Smooth muscle cell (in vitro differentiated cells): ENCODE results near the gene OR51T1. TPM values are rescaled to one million over a fixed set of nuclear protein-coding genes. Genes with fewer than 3 reads are reported as not detected.

Experiments used
- DNase-seq: peaks from one replicate; lab custom pipeline; 2025; ENCODE audit not compliant: unreplicated experiment; lab: John Stamatoyannopoulos, UW
- H2AFZ ChIP-seq: fragments of 200-600 bp; sonication (generic); 2 replicates; pipeline ENCODE4 v1.6.0; 2016; ENCODE audit warnings: antibody characterized with exemption, low read depth, mild to moderate bottlenecking
- H3F3A ChIP-seq: fragments of 200-600 bp; sonication (generic); 2 replicates; pipeline ENCODE4 v1.6.0; 2017; ENCODE audit warnings: antibody characterized with exemption, low read depth
- H3K27ac ChIP-seq: fragments of 200-600 bp; sonication (generic); 2 replicates; pipeline ENCODE4 v1.5.1; 2016; ENCODE audit warnings: low read depth, mild to moderate bottlenecking
- H3K27me3 ChIP-seq: fragments of 200-600 bp; sonication (generic); 2 replicates; pipeline ENCODE4 v1.6.1; 2016; ENCODE audit warnings: low read depth, mild to moderate bottlenecking
- H3K36me3 ChIP-seq: fragments of 200-600 bp; sonication (generic); 2 replicates; pipeline ENCODE4 v1.5.1; 2016; ENCODE audit warnings: low read depth
- H3K4me1 ChIP-seq: fragments of 200-600 bp; sonication (generic); 2 replicates; pipeline ENCODE4 v1.5.1; 2016; ENCODE audit warnings: low read depth
- H3K4me2 ChIP-seq: fragments of 200-600 bp; sonication (generic); 2 replicates; pipeline ENCODE4 v1.6.0; 2016; ENCODE audit warnings: mild to moderate bottlenecking
- H3K4me3 ChIP-seq: fragments of 200-600 bp; sonication (generic); 2 replicates; pipeline ENCODE4 v1.5.1; 2016; ENCODE audit warnings: mild to moderate bottlenecking
- H3K79me2 ChIP-seq: fragments of 200-600 bp; sonication (generic); 2 replicates; pipeline ENCODE4 v1.6.0; 2016; ENCODE audit warnings: low read depth, mild to moderate bottlenecking
- H3K9ac ChIP-seq: fragments of 200-600 bp; sonication (generic); 2 replicates; pipeline ENCODE4 v1.6.0; 2016; ENCODE audit warnings: low read depth
- H3K9me3 ChIP-seq: fragments of 200-600 bp; sonication (generic); replicated peaks from 2 replicates; pipeline ENCODE4 v1.5.1; 2016; ENCODE audit warnings: low read depth
- H4K20me1 ChIP-seq: fragments of 200-600 bp; sonication (generic); 2 replicates; pipeline ENCODE4 v1.6.0; 2016; ENCODE audit warnings: low read depth
- WGBS: methylation state at CpG from one replicate; pipeline ENCODE4 v1.1.7; 2016; ENCODE audit warnings: low lambda C conversion rate; 5-methylcytosine and 5-hydroxymethylcytosine counted together
- polyA plus RNA-seq: library from polyadenylated mRNA; unstranded; fragments of >200 nt; fragmentation: Nextera tagmentation; extraction: Ambion mirVana; gene quantifications from 2 replicates; pipeline ENCODE4 v1.2.1, GENCODE V29; 2016
- total RNA-seq: library from RNA; depleted of rRNA; stranded (reverse); fragments of >200 nt; gene quantifications from 2 replicates; pipeline ENCODE4 v1.2.3, GENCODE V29; 2014
- TF ChIP-seq, protein P1 (sequence below): fragments of 200-600 bp; sonication (generic); IDR thresholded peaks from 2 replicates; pipeline ENCODE4 v1.5.1; 2017; ENCODE audit warnings: borderline replicate concordance, mild to moderate bottlenecking, antibody characterized with exemption; ENCODE audit not compliant: insufficient read depth, poor library complexity, severe bottlenecking

The OR51T1 gene
- total and polyA plus RNA-seq, 2 experiments from 2014 or later, result not detected

DNA sequence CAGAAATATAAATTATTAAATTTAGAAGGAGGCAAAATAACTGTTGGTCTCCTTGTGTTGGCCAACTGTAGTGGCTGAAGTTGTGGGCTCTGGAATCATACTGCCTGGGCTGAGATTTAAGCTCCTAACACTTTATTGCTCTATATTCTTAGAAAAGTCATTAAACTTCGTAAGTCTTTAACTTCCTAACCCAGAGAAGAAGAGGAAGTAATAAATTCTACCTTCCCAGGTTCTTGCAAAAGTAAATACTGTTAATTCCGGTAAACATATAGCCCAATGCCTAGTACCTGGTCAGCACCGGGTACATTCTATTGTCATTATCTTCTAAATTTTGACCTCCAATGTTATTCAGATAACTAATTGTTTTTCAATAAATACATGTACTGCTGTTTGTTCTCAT, 4.5 kb downstream of the OR51T1 start:
- 73% methylated on average over 3 of the region's 3 CpGs for WGBS
- H3K27ac ChIP-seq, result no peak overlapping the region
- no peak overlapping the region for H3K9ac ChIP-seq
- H3K27me3 ChIP-seq, result no peaks in the 10 kb centered on the region
- no peaks in the 10 kb centered on the region for H3K79me2 ChIP-seq
- H3F3A ChIP-seq, result no peaks in the 10 kb centered on the region
- no peak overlapping the region for H3K4me2 ChIP-seq
- TF ChIP-seq, protein P1, sequence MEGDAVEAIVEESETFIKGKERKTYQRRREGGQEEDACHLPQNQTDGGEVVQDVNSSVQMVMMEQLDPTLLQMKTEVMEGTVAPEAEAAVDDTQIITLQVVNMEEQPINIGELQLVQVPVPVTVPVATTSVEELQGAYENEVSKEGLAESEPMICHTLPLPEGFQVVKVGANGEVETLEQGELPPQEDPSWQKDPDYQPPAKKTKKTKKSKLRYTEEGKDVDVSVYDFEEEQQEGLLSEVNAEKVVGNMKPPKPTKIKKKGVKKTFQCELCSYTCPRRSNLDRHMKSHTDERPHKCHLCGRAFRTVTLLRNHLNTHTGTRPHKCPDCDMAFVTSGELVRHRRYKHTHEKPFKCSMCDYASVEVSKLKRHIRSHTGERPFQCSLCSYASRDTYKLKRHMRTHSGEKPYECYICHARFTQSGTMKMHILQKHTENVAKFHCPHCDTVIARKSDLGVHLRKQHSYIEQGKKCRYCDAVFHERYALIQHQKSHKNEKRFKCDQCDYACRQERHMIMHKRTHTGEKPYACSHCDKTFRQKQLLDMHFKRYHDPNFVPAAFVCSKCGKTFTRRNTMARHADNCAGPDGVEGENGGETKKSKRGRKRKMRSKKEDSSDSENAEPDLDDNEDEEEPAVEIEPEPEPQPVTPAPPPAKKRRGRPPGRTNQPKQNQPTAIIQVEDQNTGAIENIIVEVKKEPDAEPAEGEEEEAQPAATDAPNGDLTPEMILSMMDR, result no peak
- no peaks in the 10 kb centered on the region for H3K36me3 ChIP-seq
- DNase-seq, result no peak
- no peaks in the 10 kb centered on the region for H4K20me1 ChIP-seq
- H3K4me1 ChIP-seq, result no peaks in the 10 kb centered on the region
- no peaks in the 10 kb centered on the region for H3K9me3 ChIP-seq
- H3K4me3 ChIP-seq, result no peak overlapping the region
- no peak overlapping the region for H2AFZ ChIP-seq

DNA sequence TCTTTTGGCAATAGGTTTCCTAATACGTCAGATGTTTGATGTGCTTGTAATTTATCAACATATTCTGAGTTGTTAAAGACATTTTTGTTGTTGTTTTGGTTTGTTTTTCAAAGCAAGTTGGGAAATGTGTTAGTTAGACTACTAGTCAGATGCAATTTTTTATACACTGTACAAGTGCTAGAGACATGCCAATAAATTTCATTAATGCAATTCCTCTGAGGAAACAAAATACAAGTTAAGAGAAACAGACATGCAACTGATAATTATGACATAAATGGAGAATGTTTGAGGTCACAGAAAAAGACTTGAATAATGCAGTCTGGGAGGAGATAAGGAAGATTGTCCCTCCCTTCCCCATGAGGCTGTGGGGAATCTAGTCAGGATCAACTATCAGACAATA, 5.9 kb downstream of the OR51T1 start:
- DNase-seq, result no peak
- H3K4me2 ChIP-seq, result no peak overlapping the region
- H3F3A ChIP-seq, result no peaks in the 10 kb centered on the region
- no peak overlapping the region for H3K4me3 ChIP-seq
- H3K9me3 ChIP-seq, result no peaks in the 10 kb centered on the region
- H3K27ac ChIP-seq, result no peak overlapping the region
- H3K4me1 ChIP-seq, result no peaks in the 10 kb centered on the region
- 0% methylated on average over 1 of the region's 1 CpG for WGBS
- TF ChIP-seq, protein P1, result no peak
- peak overlapping the region; percentile 8 for H2AFZ ChIP-seq
- H3K79me2 ChIP-seq, result no peaks in the 10 kb centered on the region
- no peak overlapping the region for H3K9ac ChIP-seq
- H4K20me1 ChIP-seq, result no peaks in the 10 kb centered on the region
- no peaks in the 10 kb centered on the region for H3K36me3 ChIP-seq
- no peaks in the 10 kb centered on the region for H3K27me3 ChIP-seq

DNA sequence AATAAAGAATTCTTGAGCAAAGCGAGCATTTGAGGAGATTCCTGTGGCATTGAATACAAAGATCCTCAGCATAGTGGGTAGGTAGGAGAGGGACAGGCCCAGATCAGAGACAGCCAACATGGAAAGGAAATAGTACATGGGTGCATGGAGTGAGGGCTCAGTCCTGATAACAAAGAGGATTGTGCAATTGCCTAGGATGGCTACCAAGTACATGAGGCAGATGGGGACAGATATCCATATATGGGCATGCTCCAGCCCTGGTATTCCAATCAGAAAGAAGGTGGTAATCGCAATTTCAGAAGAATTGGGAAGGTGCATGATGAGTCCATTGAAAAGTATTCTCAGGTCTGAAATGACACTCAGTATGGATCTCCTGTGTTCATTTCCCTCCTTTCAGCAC, 8.6 kb downstream of the OR51T1 start:
- Histone ChIP-seq H2AFZ (no peak overlapping the region), H3K9me3 (no peaks in the 10 kb centered on the region), H3K27me3 (no peaks in the 10 kb centered on the region), H3K79me2 (no peaks in the 10 kb centered on the region), H3K4me3 (no peak overlapping the region), H4K20me1 (no peaks in the 10 kb centered on the region), H3K36me3 (no peaks in the 10 kb centered on the region), H3K4me2 (no peak overlapping the region), H3K9ac (no peak overlapping the region), H3K4me1 (no peaks in the 10 kb centered on the region), H3K27ac (no peak overlapping the region), H3F3A (no peaks in the 10 kb centered on the region)
- DNase-seq, result no peak
- TF ChIP-seq, protein P1, result no peak
- 96% methylated on average over 2 of the region's 2 CpGs for WGBS

DNA sequence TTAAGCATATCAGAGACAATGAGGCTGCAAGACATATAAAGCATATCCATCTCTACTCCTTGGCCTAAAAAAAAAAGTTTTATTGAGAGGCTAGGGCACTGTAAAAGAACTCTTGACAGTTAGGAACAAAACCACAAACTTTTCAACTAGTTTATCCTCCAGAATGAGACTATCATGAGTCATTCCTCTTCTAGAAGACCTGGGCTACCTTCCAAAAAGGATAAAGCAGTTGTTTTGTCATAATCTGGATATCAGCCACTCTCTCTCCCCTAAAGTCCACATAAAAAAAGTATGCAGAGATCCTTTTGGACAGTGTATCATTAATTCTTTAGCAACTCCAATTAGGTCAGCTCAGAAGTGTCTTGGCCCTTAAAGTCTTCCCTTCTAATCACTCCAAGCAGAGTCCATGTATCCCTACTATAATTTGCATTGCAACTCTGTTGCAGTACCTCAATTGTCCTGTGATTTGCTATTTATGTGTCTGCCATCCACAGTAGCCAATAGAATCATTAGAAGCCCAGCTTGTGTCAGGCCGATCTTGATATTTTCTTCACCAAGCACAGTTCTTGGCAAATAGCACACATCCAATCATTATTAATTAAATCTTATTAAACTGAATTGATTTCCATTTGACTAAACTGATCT, 10.4 kb downstream of the OR51T1 start:
- H4K20me1 ChIP-seq, result no peaks in the 10 kb centered on the region

More for the DNA sequence above, 10.4 kb downstream of the OR51T1 start:
- Histone ChIP-seq H3K9ac (no peak overlapping the region), H3F3A (no peaks in the 10 kb centered on the region), H3K27ac (no peak overlapping the region), H3K79me2 (no peaks in the 10 kb centered on the region), H3K9me3 (no peaks in the 10 kb centered on the region), H3K4me1 (no peaks in the 10 kb centered on the region), H2AFZ (no peak overlapping the region), H3K36me3 (no peaks in the 10 kb centered on the region), H3K4me2 (no peak overlapping the region), H3K4me3 (no peak overlapping the region), H3K27me3 (no peaks in the 10 kb centered on the region)
- TF ChIP-seq, protein P1, result no peak
- DNase-seq, result no peak
- 90% methylated on average over 1 of the region's 1 CpG for WGBS
